ENCODE data around the gene RADIL. TPM values are rescaled to one million over a fixed set of nuclear protein-coding genes. Genes with fewer than 3 reads are reported as not detected.

The RADIL gene
- total RNA-seq, 4 donors from 2014 or later = 1.0 to 10.1 (median 6.6) TPM

DNA sequence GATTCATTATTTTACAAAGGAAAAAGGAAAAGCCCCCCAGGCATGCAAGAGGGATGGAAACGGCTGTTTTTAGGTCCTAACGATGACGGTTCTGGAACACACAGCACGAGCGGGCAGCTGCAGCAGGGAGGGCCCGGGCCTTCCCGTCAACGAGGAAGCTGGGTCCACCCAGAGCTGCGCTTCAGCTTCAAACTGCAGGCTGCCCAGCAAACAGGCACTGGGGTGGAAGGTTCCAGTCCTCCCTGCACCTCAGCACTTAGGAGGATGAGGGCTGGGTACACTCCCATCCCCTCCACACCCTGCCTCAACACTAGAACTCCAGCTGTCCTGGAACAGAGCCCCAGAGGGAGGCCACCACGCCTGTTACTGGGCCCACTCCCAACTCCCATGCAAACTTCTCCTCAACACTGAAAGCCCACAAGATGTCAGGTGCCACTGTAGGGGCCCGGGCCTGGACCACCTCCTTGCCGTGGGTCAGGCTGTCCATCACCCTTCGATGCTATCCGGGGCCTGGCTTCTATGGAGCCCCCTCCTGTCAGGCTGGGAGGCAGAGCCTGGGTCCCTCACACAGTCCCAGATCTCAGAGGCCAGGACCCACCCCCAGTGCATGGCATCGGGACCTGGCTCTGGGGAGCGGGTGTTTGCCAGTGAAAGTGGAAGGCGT lies 54.7 kb downstream of the RADIL start:
- H3K36me3 ChIP-seq = no peaks in the 10 kb centered on the region
- H3K4me3 ChIP-seq = no peak overlapping the region
- DNase-seq = no peak
- no peak overlapping the region for H3K27ac ChIP-seq
- intact Hi-C loops (cut with DNase I; ENCODE audit: low total_unique reads) = no loop called here
- H3K27me3 ChIP-seq = no peaks in the 10 kb centered on the region
- no peaks in the 10 kb centered on the region for H3K9me3 ChIP-seq
- H3K4me1 ChIP-seq = no peaks in the 10 kb centered on the region
- TF ChIP-seq POLR2A (IDR thresholded peaks at IDR 0.05) = no peak
- TF ChIP-seq, protein P1, sequence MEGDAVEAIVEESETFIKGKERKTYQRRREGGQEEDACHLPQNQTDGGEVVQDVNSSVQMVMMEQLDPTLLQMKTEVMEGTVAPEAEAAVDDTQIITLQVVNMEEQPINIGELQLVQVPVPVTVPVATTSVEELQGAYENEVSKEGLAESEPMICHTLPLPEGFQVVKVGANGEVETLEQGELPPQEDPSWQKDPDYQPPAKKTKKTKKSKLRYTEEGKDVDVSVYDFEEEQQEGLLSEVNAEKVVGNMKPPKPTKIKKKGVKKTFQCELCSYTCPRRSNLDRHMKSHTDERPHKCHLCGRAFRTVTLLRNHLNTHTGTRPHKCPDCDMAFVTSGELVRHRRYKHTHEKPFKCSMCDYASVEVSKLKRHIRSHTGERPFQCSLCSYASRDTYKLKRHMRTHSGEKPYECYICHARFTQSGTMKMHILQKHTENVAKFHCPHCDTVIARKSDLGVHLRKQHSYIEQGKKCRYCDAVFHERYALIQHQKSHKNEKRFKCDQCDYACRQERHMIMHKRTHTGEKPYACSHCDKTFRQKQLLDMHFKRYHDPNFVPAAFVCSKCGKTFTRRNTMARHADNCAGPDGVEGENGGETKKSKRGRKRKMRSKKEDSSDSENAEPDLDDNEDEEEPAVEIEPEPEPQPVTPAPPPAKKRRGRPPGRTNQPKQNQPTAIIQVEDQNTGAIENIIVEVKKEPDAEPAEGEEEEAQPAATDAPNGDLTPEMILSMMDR (IDR thresholded peaks at IDR 0.05) = no peak

DNA sequence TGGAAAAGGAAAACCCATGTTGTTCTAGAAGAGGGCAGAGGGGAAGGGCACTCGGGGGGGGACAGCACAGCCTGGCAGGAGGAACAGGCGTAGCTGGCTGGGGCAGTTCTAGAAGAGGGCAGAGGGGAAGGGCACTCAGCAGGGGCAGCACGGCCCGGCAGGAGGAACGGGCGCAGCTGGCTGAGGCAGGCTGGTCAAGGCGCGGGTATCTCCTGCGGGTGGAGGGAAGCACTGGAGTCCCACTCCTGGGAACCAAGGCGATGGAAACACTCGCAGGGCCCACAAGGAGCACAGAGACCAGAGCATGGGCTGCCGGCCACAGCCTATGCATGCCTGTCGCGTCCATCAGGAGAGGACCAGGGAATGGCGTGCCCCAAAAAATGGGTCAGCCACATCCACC lies 58.4 kb downstream of the RADIL start:
- peak overlapping the region; percentile 16 to 56 for H3K27ac ChIP-seq

DNA sequence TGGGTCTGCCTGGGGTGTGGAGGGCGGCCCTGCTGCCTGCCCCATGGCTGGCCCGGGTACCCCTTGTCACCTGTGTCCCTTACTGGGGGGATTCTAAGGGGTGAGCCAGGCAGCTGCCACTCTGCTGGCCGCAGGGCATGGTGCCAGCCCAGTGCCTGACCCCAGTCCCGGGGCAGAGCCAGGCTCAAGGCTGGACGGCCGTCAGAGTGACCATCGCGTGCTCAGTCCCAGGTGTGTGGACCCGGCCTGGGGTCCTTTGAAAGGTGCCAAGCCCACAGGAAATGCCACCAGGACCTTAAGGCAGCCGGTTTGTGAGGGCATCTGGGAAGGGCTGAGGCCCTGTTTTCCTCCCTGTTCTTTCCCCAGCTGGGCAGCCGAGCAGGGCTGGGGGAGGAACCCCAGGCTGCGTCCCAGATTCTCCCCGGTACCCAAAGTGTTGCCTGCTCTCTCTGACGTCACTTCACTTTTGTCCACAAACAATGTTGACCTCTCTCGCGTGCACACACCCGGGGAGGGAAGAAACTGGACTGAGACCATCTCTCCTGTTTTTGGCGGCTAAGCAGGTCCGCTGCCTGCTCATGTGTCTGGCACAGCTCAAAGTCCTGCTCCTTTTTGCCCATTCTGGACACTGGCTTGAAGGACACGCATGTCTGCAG lies 59.3 kb downstream of the RADIL start:
- Histone ChIP-seq H3K27ac (peak overlapping the region; percentile 28 to 56), H3K36me3 (no peaks in the 10 kb centered on the region), H3K4me1 (no peaks in the 10 kb centered on the region), H3K4me3 (no peak overlapping the region), H3K27me3 (no peaks in the 10 kb centered on the region), H3K9me3 (no peaks in the 10 kb centered on the region)
- TF ChIP-seq POLR2A (IDR thresholded peaks at IDR 0.05) = no peak
- TF ChIP-seq, protein P1 (IDR thresholded peaks at IDR 0.05) = no peak
- DNase-seq = peak in 1 of 2 donors; percentile 64
- intact Hi-C loops (cut with DNase I; ENCODE audit: low total_unique reads) = no loop called here

More for the DNA sequence above, 58.4 kb downstream of the RADIL start:
- intact Hi-C loops (cut with DNase I; ENCODE audit: low total_unique reads) = no loop called here
- Histone ChIP-seq H3K27me3 (no peaks in the 10 kb centered on the region), H3K4me1 (no peaks in the 10 kb centered on the region), H3K4me3 (no peak overlapping the region), H3K36me3 (no peaks in the 10 kb centered on the region), H3K9me3 (no peaks in the 10 kb centered on the region)
- TF ChIP-seq, protein P1 (IDR thresholded peaks at IDR 0.05) = no peak
- no peak for DNase-seq

DNA sequence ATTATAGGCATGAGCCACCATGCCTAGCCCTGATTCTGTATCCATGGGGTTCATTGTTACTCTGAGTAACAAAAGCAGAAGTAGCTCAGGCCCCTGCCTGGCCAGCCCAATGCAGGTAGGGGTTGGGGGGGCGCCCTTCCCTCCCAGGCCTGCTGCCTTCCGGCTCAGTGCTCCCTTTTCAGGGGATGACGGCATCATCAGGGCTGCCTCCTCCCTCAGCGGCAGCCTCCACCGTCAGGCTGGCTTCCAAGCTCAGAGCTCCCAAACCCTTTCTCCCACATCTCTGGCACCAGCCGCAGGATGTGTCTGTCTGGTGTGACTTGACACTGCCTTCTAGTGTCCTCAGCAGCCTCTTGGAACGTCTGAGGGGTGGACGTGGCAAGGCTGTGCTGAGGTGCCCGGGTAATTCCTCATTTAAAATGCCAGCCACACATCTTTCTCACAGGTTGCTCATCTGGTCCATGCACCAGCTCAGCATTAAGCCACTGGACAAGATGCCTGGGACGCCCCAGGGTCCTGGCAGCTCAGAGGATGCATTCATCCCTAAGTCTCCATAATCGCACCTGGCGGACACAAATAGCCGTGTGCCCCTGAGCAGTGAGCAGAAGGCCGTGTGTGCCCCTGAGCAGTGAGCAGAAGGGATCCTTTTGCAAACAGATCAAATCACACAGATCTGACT lies 59.9 kb downstream of the RADIL start:
- DNase-seq = no peak
- Histone ChIP-seq H3K27ac (peak overlapping the region; percentile 28 to 56), H3K27me3 (no peaks in the 10 kb centered on the region), H3K4me3 (no peak overlapping the region), H3K36me3 (no peaks in the 10 kb centered on the region), H3K4me1 (no peaks in the 10 kb centered on the region), H3K9me3 (no peaks in the 10 kb centered on the region)
- intact Hi-C loops (cut with DNase I; ENCODE audit: low total_unique reads) = no loop called here
- TF ChIP-seq POLR2A (IDR thresholded peaks at IDR 0.05) = no peak
- TF ChIP-seq, protein P1 (IDR thresholded peaks at IDR 0.05) = no peak

DNA sequence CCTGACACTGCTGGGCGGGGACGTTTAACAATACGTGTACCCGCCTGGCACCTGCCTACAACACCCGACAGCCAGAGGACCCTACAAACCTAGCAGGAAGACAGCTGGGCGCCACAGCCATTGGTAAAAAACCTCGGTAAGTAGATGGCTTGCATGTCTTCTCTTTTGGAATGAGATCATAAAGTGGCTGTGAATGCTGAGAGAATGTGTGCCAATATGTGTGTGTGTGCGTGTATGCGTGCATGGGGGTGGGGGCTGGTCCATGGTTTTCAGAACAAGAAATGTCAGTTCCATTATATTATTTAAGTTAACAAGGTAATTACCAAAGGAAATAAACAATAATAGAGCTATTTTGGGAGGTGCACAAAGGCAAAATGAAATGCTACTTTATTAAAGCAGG lies 60.8 kb downstream of the RADIL start:
- Histone ChIP-seq H3K4me3 (no peak overlapping the region), H3K27ac (no peak overlapping the region), H3K36me3 (no peaks in the 10 kb centered on the region), H3K4me1 (no peaks in the 10 kb centered on the region), H3K9me3 (no peaks in the 10 kb centered on the region), H3K27me3 (no peaks in the 10 kb centered on the region)
- no peak for TF ChIP-seq POLR2A (IDR thresholded peaks at IDR 0.05)
- TF ChIP-seq, protein P1 (IDR thresholded peaks at IDR 0.05) = no peak
- intact Hi-C loops (cut with DNase I; ENCODE audit: low total_unique reads) = no loop called here
- no peak for DNase-seq

Data from uterus (tissue), 4 donors.